Thymus (tissue), 11 donors: ENCODE data around the gene RPL41. TPM values are rescaled to one million over a fixed set of nuclear protein-coding genes. Genes with fewer than 3 reads are reported as not detected.

Experiments used
- DNase-seq, 9 donors: peaks; one replicate each; pipeline ENCODE4 v3.0.0-alpha.2; 2013; ENCODE audit warnings: low spot score in 9 of 9, low read depth in 6 of 9, missing footprints in 1 of 9
- H3K27ac ChIP-seq, 2 donors: one replicate each; pipeline ENCODE4 v1.5.1; 2013; ENCODE audit warnings: control low read depth in 1 of 2, low read depth in 1 of 2, low read length in 1 of 2, mild to moderate bottlenecking in 1 of 2, moderate library complexity in 1 of 2
- H3K27me3 ChIP-seq, 2 donors: one replicate each; pipeline ENCODE4 v1.5.1; 2013; ENCODE audit warnings: low read length in 1 of 2; ENCODE audit not compliant: control insufficient read depth in 2 of 2, insufficient read depth in 1 of 2
- H3K36me3 ChIP-seq, 2 donors: one replicate each; pipeline ENCODE4 v1.5.1; 2013; ENCODE audit warnings: low read length in 1 of 2, mild to moderate bottlenecking in 1 of 2, moderate library complexity in 1 of 2; ENCODE audit not compliant: control insufficient read depth in 2 of 2, insufficient read depth in 2 of 2
- H3K4me1 ChIP-seq, 2 donors: one replicate each; pipeline ENCODE4 v1.5.1; 2013; ENCODE audit warnings: low read length in 2 of 2; ENCODE audit not compliant: control insufficient read depth in 2 of 2, insufficient read depth in 2 of 2
- H3K4me3 ChIP-seq, 2 donors: one replicate each; pipeline ENCODE4 v1.5.1; 2013; ENCODE audit warnings: low read length in 2 of 2, control low read depth in 1 of 2, mild to moderate bottlenecking in 1 of 2
- H3K9me3 ChIP-seq, 2 donors: one replicate each; pipeline ENCODE4 v1.5.1; 2013; ENCODE audit warnings: low read length in 1 of 2, mild to moderate bottlenecking in 1 of 2; ENCODE audit not compliant: control insufficient read depth in 2 of 2, insufficient read depth in 1 of 2
- WGBS: extraction: QIAGEN DNeasy Blood & Tissue Kit; methylation state at CpG from one replicate; pipeline ENCODE4 v1.1.7; 2013; 5-methylcytosine and 5-hydroxymethylcytosine counted together
- polyA plus RNA-seq: library from polyadenylated mRNA; stranded (reverse); fragments of 200-250 nt; gene quantifications from one replicate; pipeline ENCODE4 v1.2.3, GENCODE V29; 2013
- total RNA-seq: library from RNA; stranded (reverse); fragments of 120-200 nt; gene quantifications from one replicate; pipeline ENCODE4 v1.2.4, GENCODE V29; 2013
- donor health status: healthy.

Gene RPL41
- total and polyA plus RNA-seq, 2 donors, result 5,569 to 9,819 TPM

- Histone ChIP-seq H3K27ac (peak within 1 kb of the TSS; percentile 91 to 92), H3K36me3 (peaks cover 40 to 49% of the 10 kb centered on the region in 2 donors), H3K27me3 (no peaks in the 10 kb centered on the region), H3K4me1 (peaks cover 31 to 56% of the 10 kb centered on the region in 2 donors), H3K4me3 (peak within 1 kb of the TSS; percentile 62 to 88), H3K9me3 (no peaks in the 10 kb centered on the region)
- under 1% methylated on average over 30 of the region's 30 CpGs for WGBS
- peak; percentile 86 to 98 (median 96) for DNase-seq
Measured at GRCh38 chr12:56158029-56158925, 41.8 kb downstream of the RPL41 start, which contains the start of gene MYL6. TSS of gene MYL6 (plus strand) at chr12:56158359. CDS start at chr12:56158402, 43 bp downstream.

- Histone ChIP-seq H3K27ac (peak overlapping the region; percentile 91 to 92), H3K9me3 (no peaks in the 10 kb centered on the region), H3K4me1 (peaks cover 26 to 49% of the 10 kb centered on the region in 2 donors), H3K36me3 (peaks cover 47 to 57% of the 10 kb centered on the region in 2 donors), H3K27me3 (no peaks in the 10 kb centered on the region), H3K4me3 (peak overlapping the region; percentile 62 to 88)
- 6% methylated on average over 6 of the region's 6 CpGs for WGBS
- DNase-seq, result peak in 4 of 9 donors; percentile 22 to 56 (median 30)
Measured at GRCh38 chr12:56158926-56159461, 42.6 kb downstream of the RPL41 start.

GRCh38 chr12:56159482-56160192 is 43.2 kb downstream of the RPL41 start:
- H3K36me3 ChIP-seq, result peaks cover 54 to 63% of the 10 kb centered on the region in 2 donors
- WGBS, result 78% methylated on average over 8 of the region's 8 CpGs
- peak overlapping the region; percentile 91 to 92 for H3K27ac ChIP-seq
- H3K27me3 ChIP-seq, result no peaks in the 10 kb centered on the region
- no peak for DNase-seq
- peaks cover 26 to 42% of the 10 kb centered on the region in 2 donors for H3K4me1 ChIP-seq
- H3K9me3 ChIP-seq, result no peaks in the 10 kb centered on the region
- H3K4me3 ChIP-seq, result peak overlapping the region; percentile 62 to 88

GRCh38 chr12:56160193-56160763 is 43.8 kb downstream of the RPL41 start:
- Histone ChIP-seq H3K27ac (peak overlapping the region; percentile 91 to 92), H3K9me3 (no peaks in the 10 kb centered on the region), H3K36me3 (peaks cover 59 to 64% of the 10 kb centered on the region in 2 donors), H3K4me1 (peaks cover 26 to 41% of the 10 kb centered on the region in 2 donors), H3K4me3 (peak overlapping the region; percentile 62 to 88), H3K27me3 (no peaks in the 10 kb centered on the region)
- 46% methylated on average over 7 of the region's 7 CpGs for WGBS
- DNase-seq, result peak in 4 of 9 donors; percentile 38 to 66 (median 48)

- no peaks in the 10 kb centered on the region for H3K27me3 ChIP-seq
- peaks cover 26 to 41% of the 10 kb centered on the region in 2 donors for H3K4me1 ChIP-seq
- no peaks in the 10 kb centered on the region for H3K9me3 ChIP-seq
- H3K4me3 ChIP-seq, result peak overlapping the region; percentile 62 to 88
- H3K27ac ChIP-seq, result peak overlapping the region; percentile 91 to 92
- 95% methylated on average over 11 of the region's 11 CpGs for WGBS
- DNase-seq, result no peak
- H3K36me3 ChIP-seq, result peaks cover 60 to 68% of the 10 kb centered on the region in 2 donors
Measured at GRCh38 chr12:56160894-56161689, 44.7 kb downstream of the RPL41 start.

GRCh38 chr12:56161690-56162351 is 45.4 kb downstream of the RPL41 start:
- Histone ChIP-seq H3K4me1 (peaks cover 26 to 41% of the 10 kb centered on the region in 2 donors), H3K4me3 (no peak overlapping the region), H3K27me3 (no peaks in the 10 kb centered on the region), H3K27ac (peak overlapping the region; percentile 32 to 46), H3K36me3 (peaks cover 63 to 73% of the 10 kb centered on the region in 2 donors), H3K9me3 (no peaks in the 10 kb centered on the region)
- DNase-seq, result no peak
- WGBS, result 93% methylated on average over 10 of the region's 10 CpGs

- H3K4me1 ChIP-seq, result peaks cover 22 to 32% of the 10 kb centered on the region in 2 donors
- peak overlapping the region in 1 of 2 donors; percentile 38 for H3K27ac ChIP-seq
- no peak for DNase-seq
- WGBS, result 96% methylated on average over 11 of the region's 11 CpGs
- no peaks in the 10 kb centered on the region for H3K27me3 ChIP-seq
- no peaks in the 10 kb centered on the region for H3K9me3 ChIP-seq
- peaks cover 71 to 78% of the 10 kb centered on the region in 2 donors for H3K36me3 ChIP-seq
- no peak overlapping the region for H3K4me3 ChIP-seq
Measured at GRCh38 chr12:56162468-56163290, 46.2 kb downstream of the RPL41 start.
